ENCODE measurements around the gene CCDC78. TPM values are rescaled to one million over a fixed set of nuclear protein-coding genes. Genes with fewer than 3 reads are reported as not detected.

CCDC78 gene
- total and polyA plus RNA-seq, 7 experiments from 2014 or later: 2.6 to 4.4 (median 3.0) TPM; not detected in 2

- peaks cover 0 to 7% (median 0%) of the 10 kb centered on the region in 5 donors for H3K27me3 Mint-ChIP-seq
- no peaks in the 10 kb centered on the region for H3K27me3 ChIP-seq (ENCODE audit: control insufficient read depth in 2 of 2, insufficient read depth in 2 of 2, low read length in 2 of 2)
- intact Hi-C loops (cut with micrococcal nuclease): no loop called here
- ChIA-PET POLR2A (interaction anchor here (0.6 to 3.1 kb wide), 4 partner anchors 21 to 537 kb away, joined by 3 to 12 read pairs (median 3); no protein-coding TSS in a partner anchor), CTCF (no interaction called here)
- no peak overlapping the region for H3K27ac ChIP-seq (ENCODE audit: low read depth, low read length)
- H3K36me3 ChIP-seq (ENCODE audit: control insufficient read depth in 2 of 3, insufficient read depth in 3 of 3, low read length in 3 of 3): peaks cover 0 to 53% (median 3%) of the 10 kb centered on the region in 3 experiments
- no peaks in the 10 kb centered on the region for H3K9me3 Mint-ChIP-seq
- peak overlapping the region in 2 of 10 donors; percentile 45 to 51 for H3K4me3 Mint-ChIP-seq
- H3K4me1 ChIP-seq (ENCODE audit: control insufficient read depth in 2 of 2, insufficient read depth in 2 of 2, low read length in 2 of 2): no peaks in the 10 kb centered on the region
- H3K27ac Mint-ChIP-seq: no peak overlapping the region
- ATAC-seq (no peak), DNase-seq (no peak)
- H3K36me3 Mint-ChIP-seq: peaks cover 0 to 10% (median 3%) of the 10 kb centered on the region in 5 donors
- no peak overlapping the region for H3K4me3 ChIP-seq (ENCODE audit: low read length)
- no peaks in the 10 kb centered on the region for H3K9me3 ChIP-seq (ENCODE audit: control insufficient read depth in 2 of 3, low read length in 3 of 3)
- peaks cover 0 to 14% (median 5%) of the 10 kb centered on the region in 7 donors for H3K4me1 Mint-ChIP-seq
Observed at GRCh38 chr16:674214-674881, 51.9 kb downstream of the CCDC78 start.

- ATAC-seq (no peak), DNase-seq (no peak)
- H3K27me3 ChIP-seq (ENCODE audit: control insufficient read depth in 2 of 2, insufficient read depth in 2 of 2, low read length in 2 of 2): no peaks in the 10 kb centered on the region
- POLR2A ChIA-PET: interaction anchor here (1.0 to 1.2 kb wide), 2 partner anchors 16 to 22 kb away, joined by 3 to 4 read pairs; partner anchors contain the start of gene WDR24
- H3K27ac ChIP-seq (ENCODE audit: low read depth, low read length): no peak overlapping the region
- H3K9me3 ChIP-seq (ENCODE audit: control insufficient read depth in 2 of 3, low read length in 3 of 3): no peaks in the 10 kb centered on the region
- CTCF ChIA-PET: no interaction called here
- Mint-ChIP-seq H3K4me1 (peaks cover 0 to 10% (median 5%) of the 10 kb centered on the region in 7 donors), H3K27me3 (peaks cover 0 to 7% (median 0%) of the 10 kb centered on the region in 5 donors), H3K36me3 (peaks cover 0 to 10% (median 3%) of the 10 kb centered on the region in 5 donors), H3K4me3 (no peak overlapping the region), H3K27ac (no peak overlapping the region), H3K9me3 (no peaks in the 10 kb centered on the region)
- H3K36me3 ChIP-seq (ENCODE audit: control insufficient read depth in 2 of 3, insufficient read depth in 3 of 3, low read length in 3 of 3): peaks cover 0 to 56% (median 3%) of the 10 kb centered on the region in 3 experiments
- no peak overlapping the region for H3K4me3 ChIP-seq (ENCODE audit: low read length)
- intact Hi-C loops (cut with micrococcal nuclease): no loop called here
- no peaks in the 10 kb centered on the region for H3K4me1 ChIP-seq (ENCODE audit: control insufficient read depth in 2 of 2, insufficient read depth in 2 of 2, low read length in 2 of 2)
Observed at GRCh38 chr16:673399-673991, 52.7 kb downstream of the CCDC78 start.

- peaks cover 0 to 10% (median 3%) of the 10 kb centered on the region in 5 donors for H3K36me3 Mint-ChIP-seq
- Histone ChIP-seq H3K4me3 (ENCODE audit: low read length) (no peak overlapping the region), H3K27me3 (ENCODE audit: control insufficient read depth in 2 of 2, insufficient read depth in 2 of 2, low read length in 2 of 2) (no peaks in the 10 kb centered on the region), H3K4me1 (ENCODE audit: control insufficient read depth in 2 of 2, insufficient read depth in 2 of 2, low read length in 2 of 2) (no peaks in the 10 kb centered on the region), H3K9me3 (ENCODE audit: control insufficient read depth in 2 of 3, low read length in 3 of 3) (no peaks in the 10 kb centered on the region), H3K36me3 (ENCODE audit: control insufficient read depth in 2 of 3, insufficient read depth in 3 of 3, low read length in 3 of 3) (peaks cover 0 to 56% (median 3%) of the 10 kb centered on the region in 3 experiments), H3K27ac (ENCODE audit: low read depth, low read length) (no peak overlapping the region)
- peaks cover 0 to 11% (median 5%) of the 10 kb centered on the region in 7 donors for H3K4me1 Mint-ChIP-seq
- CTCF ChIA-PET: no interaction called here
- H3K27ac Mint-ChIP-seq: no peak overlapping the region
- DNase-seq (no peak), ATAC-seq (no peak)
- H3K4me3 Mint-ChIP-seq: no peak overlapping the region
- no peaks in the 10 kb centered on the region for H3K9me3 Mint-ChIP-seq
- intact Hi-C loops (cut with micrococcal nuclease): no loop called here
- POLR2A ChIA-PET: interaction anchor here (0.9 to 1.0 kb wide), 2 partner anchors 17 to 22 kb away, joined by 3 to 4 read pairs; partner anchors contain the start of gene WDR24
- H3K27me3 Mint-ChIP-seq: peaks cover 0 to 7% (median 0%) of the 10 kb centered on the region in 5 donors
Observed at GRCh38 chr16:672851-673250, 53.4 kb downstream of the CCDC78 start.

Small RNA genes within 50 kb of the gene (microRNA-seq; reads per million reads assigned to microRNA genes)
- gene MIR662 (ENCODE audit: borderline microRNAs expressed): not detected

Other genes with a start within 250 kb of the CCDC78 start
- gene CAPN15, start 198.7 kb downstream of the CCDC78 start, total RNA-seq: 10 to 100 TPM; 51.0 to 89.8 (median 55.6) TPM
- 1 to 10 TPM; 3.2 to 7.5 TPM for gene CAPN15, start 198.7 kb downstream of the CCDC78 start, polyA plus RNA-seq
- not detected for gene PRR35, start 166.0 kb downstream of the CCDC78 start, total RNA-seq
- gene PRR35, start 166.0 kb downstream of the CCDC78 start, polyA plus RNA-seq: not detected
- gene NHLRC4, start 159.4 kb downstream of the CCDC78 start, total RNA-seq: 1 to 10 TPM; 1.6 to 5.8 (median 3.2) TPM
- gene NHLRC4, start 159.4 kb downstream of the CCDC78 start, polyA plus RNA-seq: 1 to 10 TPM; 4.6 to 5.1 TPM
- 10 to 100 TPM; 27.1 to 63.0 (median 45.1) TPM for gene PIGQ, start 156.5 kb downstream of the CCDC78 start, total RNA-seq
- 10 to 100 TPM; 12.3 to 16.2 TPM for gene PIGQ, start 156.5 kb downstream of the CCDC78 start, polyA plus RNA-seq
- 10 to 100 TPM; 15.8 to 23.2 (median 17.8) TPM for gene RAB40C, start 136.4 kb downstream of the CCDC78 start, total RNA-seq
- 10 to 100 TPM in 1 of 2 donors, 1 to 10 TPM in 1; 7.9 to 17.5 TPM for gene RAB40C, start 136.4 kb downstream of the CCDC78 start, polyA plus RNA-seq
- gene WFIKKN1, start 95.5 kb downstream of the CCDC78 start, total RNA-seq: under 1 TPM; 0.34 to 0.81 (median 0.56) TPM
- not detected for gene WFIKKN1, start 95.5 kb downstream of the CCDC78 start, polyA plus RNA-seq
- gene METTL26, start 90.1 kb downstream of the CCDC78 start, total RNA-seq: 10 to 100 TPM; 41.7 to 97.5 (median 64.0) TPM
- 10 to 100 TPM; 95.8 to 96.9 TPM for gene METTL26, start 90.1 kb downstream of the CCDC78 start, polyA plus RNA-seq
- gene MCRIP2, start 84.6 kb downstream of the CCDC78 start, total RNA-seq: 10 to 100 TPM; 21.4 to 33.6 (median 28.8) TPM
- gene MCRIP2, start 84.6 kb downstream of the CCDC78 start, polyA plus RNA-seq: 10 to 100 TPM; 26.8 to 35.8 TPM
- 10 to 100 TPM; 11.7 to 70.6 (median 13.9) TPM for gene WDR90, start 77.1 kb downstream of the CCDC78 start, total RNA-seq
- under 1 TPM; 0.56 to 0.63 TPM for gene WDR90, start 77.1 kb downstream of the CCDC78 start, polyA plus RNA-seq
- 100 to 1,000 TPM; 145 to 232 (median 186) TPM for gene RHOT2, start 58.3 kb downstream of the CCDC78 start, total RNA-seq
- 10 to 100 TPM; 32.7 to 56.7 TPM for gene RHOT2, start 58.3 kb downstream of the CCDC78 start, polyA plus RNA-seq
- 1 to 10 TPM in 4 of 5 experiments, under 1 TPM in 1; 0.65 to 3.1 (median 1.6) TPM for gene RHBDL1, start 50.8 kb downstream of the CCDC78 start, total RNA-seq
- gene RHBDL1, start 50.8 kb downstream of the CCDC78 start, polyA plus RNA-seq: not detected
- 100 to 1,000 TPM in 1 of 5 experiments, 10 to 100 TPM in 4; 68.6 to 105 (median 77.4) TPM for gene STUB1, start 46.0 kb downstream of the CCDC78 start, total RNA-seq
- 100 to 1,000 TPM; 132 to 159 TPM for gene STUB1, start 46.0 kb downstream of the CCDC78 start, polyA plus RNA-seq
- gene JMJD8, start 42.1 kb downstream of the CCDC78 start, total RNA-seq: 10 to 100 TPM; 26.8 to 48.1 (median 37.2) TPM
- 10 to 100 TPM; 43.2 to 62.1 TPM for gene JMJD8, start 42.1 kb downstream of the CCDC78 start, polyA plus RNA-seq
- gene WDR24, start 36.0 kb downstream of the CCDC78 start, total RNA-seq: 10 to 100 TPM; 13.3 to 19.4 (median 16.5) TPM
- 10 to 100 TPM; 10.6 to 21.2 TPM for gene WDR24, start 36.0 kb downstream of the CCDC78 start, polyA plus RNA-seq
- 10 to 100 TPM; 13.2 to 45.4 (median 18.0) TPM for gene FBXL16, start 20.6 kb downstream of the CCDC78 start, total RNA-seq
- 10 to 100 TPM; 11.1 to 21.1 TPM for gene FBXL16, start 20.6 kb downstream of the CCDC78 start, polyA plus RNA-seq
- gene METRN, start 11.3 kb downstream of the CCDC78 start, total RNA-seq: 1 to 10 TPM; 4.8 to 5.1 (median 5.0) TPM
- gene METRN, start 11.3 kb downstream of the CCDC78 start, polyA plus RNA-seq: 1 to 10 TPM; 3.7 to 4.5 TPM
- gene ANTKMT, start 5.3 kb downstream of the CCDC78 start, total RNA-seq: 10 to 100 TPM; 11.9 to 20.7 (median 13.6) TPM
- 10 to 100 TPM; 14.7 to 26.8 TPM for gene ANTKMT, start 5.3 kb downstream of the CCDC78 start, polyA plus RNA-seq
- gene HAGHL, start 663 bp upstream of the CCDC78 start, total RNA-seq: 10 to 100 TPM in 3 of 5 experiments, 1 to 10 TPM in 2; 5.5 to 14.6 (median 10.7) TPM
- 1 to 10 TPM in 1 of 2 donors, under 1 TPM in 1; 0.72 to 1.1 TPM for gene HAGHL, start 663 bp upstream of the CCDC78 start, polyA plus RNA-seq
- 10 to 100 TPM; 39.0 to 55.5 (median 46.1) TPM for gene CIAO3, start 14.6 kb upstream of the CCDC78 start, total RNA-seq
- 10 to 100 TPM; 13.9 to 34.9 TPM for gene CIAO3, start 14.6 kb upstream of the CCDC78 start, polyA plus RNA-seq
- gene MSLN, start 34.3 kb upstream of the CCDC78 start, total RNA-seq: under 1 TPM in 1 of 5 experiments, not detected in 4; 0.64 TPM
- gene MSLN, start 34.3 kb upstream of the CCDC78 start, polyA plus RNA-seq: not detected
- 10 to 100 TPM; 16.3 to 34.3 (median 30.3) TPM for gene RPUSD1, start 61.9 kb upstream of the CCDC78 start, total RNA-seq
- gene RPUSD1, start 61.9 kb upstream of the CCDC78 start, polyA plus RNA-seq: 10 to 100 TPM; 21.2 to 42.9 TPM
- 10 to 100 TPM; 32.0 to 74.8 (median 51.7) TPM for gene CHTF18, start 62.2 kb upstream of the CCDC78 start, total RNA-seq
- 1 to 10 TPM; 4.5 to 8.2 TPM for gene CHTF18, start 62.2 kb upstream of the CCDC78 start, polyA plus RNA-seq
- not detected for gene GNG13, start 74.3 kb upstream of the CCDC78 start, total RNA-seq
- gene GNG13, start 74.3 kb upstream of the CCDC78 start, polyA plus RNA-seq: not detected
- gene LMF1, start 244.5 kb upstream of the CCDC78 start, total RNA-seq: 10 to 100 TPM; 25.9 to 63.1 (median 43.1) TPM
- 10 to 100 TPM; 10.6 to 19.4 TPM for gene LMF1, start 244.5 kb upstream of the CCDC78 start, polyA plus RNA-seq